SH-SY5Y (cell line): Measurements from ENCODE around the gene FBXW4.

Source experiments
- GATA2 ChIP-seq: IDR thresholded peaks from 2 replicates; pipeline ENCODE4 v1.6.1; 2011; ENCODE audit warnings: mild to moderate bottlenecking, low read depth, low read length
- GATA3 ChIP-seq: IDR thresholded peaks from 2 replicates; pipeline ENCODE4 v1.6.1; 2011; ENCODE audit warnings: low read depth, mild to moderate bottlenecking, low read length, moderate library complexity

DNA sequence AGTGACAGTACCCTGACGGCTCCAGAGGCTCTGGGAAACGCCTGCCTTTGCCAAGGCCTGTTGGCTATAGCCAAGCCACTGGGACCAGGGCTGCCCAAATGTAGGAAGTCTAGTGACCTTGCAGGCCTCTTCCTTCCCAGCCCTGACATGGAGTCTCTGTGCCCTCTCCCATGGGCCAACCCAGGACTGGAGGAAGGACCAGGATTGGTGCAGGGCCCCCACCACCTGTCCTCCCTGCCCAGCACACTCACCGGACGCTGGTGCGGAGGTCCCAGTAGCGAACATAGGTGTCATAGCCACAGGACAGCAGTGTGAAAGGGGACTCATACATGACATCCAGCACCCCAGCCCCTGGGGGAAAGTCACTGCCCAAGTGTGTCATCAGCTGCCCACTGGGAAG, 82.9 kb downstream of the FBXW4 start:
- no peak for TF ChIP-seq GATA3
- TF ChIP-seq GATA2 = no peak
